HG02973 (cell line): ENCODE data around the gene CD247.

Experiments used
- ATAC-seq: cut with Tn5 transposase; IDR thresholded peaks from one replicate; pipeline ENCODE4 v1.9.1; 2021; ENCODE audit warnings: moderate library complexity; ENCODE audit not compliant: unreplicated experiment

CD247 gene

DNA sequence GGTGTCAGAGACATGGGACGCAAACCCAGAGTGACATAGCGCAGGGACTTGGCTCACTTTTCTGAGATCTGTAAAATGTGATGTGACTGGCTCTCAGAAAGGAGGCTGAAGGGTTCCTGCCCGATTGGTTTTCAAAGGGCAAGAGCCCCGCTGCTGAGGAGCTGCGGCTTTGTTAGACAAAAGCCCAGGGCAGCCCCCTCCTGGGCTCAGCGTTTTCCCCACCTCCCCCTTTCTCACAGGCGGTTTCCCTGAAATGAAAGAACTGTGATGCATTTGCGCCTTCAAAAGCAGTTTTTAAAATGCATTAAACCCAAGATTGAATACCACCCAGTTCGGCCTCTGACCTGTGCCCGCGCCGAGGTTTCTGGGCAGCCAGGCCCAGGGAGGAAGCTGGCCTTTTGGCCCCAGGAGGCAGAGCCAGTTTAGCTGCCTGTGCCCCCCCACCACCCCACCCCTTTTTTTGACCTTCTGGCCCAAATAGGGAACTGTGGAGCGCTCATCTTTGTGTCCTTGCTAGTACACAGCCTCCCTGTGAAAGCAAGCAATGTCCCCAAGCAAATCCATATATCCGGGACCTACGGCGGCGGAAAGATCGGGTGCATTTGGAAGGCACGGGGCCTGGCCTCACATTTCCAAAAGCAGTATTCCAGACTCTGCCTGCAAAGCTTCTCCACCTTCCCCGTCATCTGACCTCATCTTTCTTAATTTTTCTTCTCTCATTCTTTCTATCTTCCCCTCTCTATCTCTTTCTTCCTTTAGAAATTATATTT is 28.6 kb downstream of the CD247 start:
- ATAC-seq: no peak

DNA sequence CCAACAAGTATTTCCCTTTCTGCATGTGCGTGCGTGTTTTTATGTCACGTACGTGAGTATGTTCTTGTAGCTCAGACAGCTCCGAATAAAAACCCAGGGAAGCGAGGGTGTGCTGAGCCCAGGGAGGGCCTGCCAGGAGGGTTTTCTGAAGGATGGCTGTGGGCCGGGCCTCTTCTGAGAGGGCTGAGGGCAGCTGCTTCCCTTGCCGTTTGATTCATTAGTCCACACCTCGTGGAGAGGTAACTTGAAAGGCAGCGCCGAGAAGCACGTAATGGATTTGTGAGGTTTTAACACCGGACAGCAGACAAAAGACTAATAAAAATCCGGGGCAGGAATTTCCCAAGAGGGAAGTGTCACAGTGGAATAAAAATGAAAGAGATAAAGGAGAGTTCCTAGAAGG is 29.5 kb downstream of the CD247 start:
- no peak for ATAC-seq

DNA sequence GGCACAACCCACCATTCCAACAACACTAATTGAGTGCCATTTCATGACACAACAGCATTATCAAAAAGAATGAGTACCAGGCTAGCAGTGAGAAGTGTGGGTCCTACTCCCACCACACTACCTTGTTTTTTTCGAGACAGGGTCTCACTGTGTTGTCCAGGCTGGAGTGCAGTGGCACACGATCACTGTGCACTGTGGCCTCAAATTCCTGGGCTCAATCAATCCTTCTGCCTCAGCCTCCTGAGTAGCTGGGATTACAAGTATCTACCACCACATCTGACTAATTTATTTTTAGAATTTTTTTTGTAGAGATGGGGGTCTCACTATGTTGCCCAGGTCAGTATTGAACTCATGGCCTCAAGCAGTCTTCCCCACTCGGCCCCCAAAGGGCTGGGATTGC is 30.7 kb downstream of the CD247 start:
- no peak for ATAC-seq

DNA sequence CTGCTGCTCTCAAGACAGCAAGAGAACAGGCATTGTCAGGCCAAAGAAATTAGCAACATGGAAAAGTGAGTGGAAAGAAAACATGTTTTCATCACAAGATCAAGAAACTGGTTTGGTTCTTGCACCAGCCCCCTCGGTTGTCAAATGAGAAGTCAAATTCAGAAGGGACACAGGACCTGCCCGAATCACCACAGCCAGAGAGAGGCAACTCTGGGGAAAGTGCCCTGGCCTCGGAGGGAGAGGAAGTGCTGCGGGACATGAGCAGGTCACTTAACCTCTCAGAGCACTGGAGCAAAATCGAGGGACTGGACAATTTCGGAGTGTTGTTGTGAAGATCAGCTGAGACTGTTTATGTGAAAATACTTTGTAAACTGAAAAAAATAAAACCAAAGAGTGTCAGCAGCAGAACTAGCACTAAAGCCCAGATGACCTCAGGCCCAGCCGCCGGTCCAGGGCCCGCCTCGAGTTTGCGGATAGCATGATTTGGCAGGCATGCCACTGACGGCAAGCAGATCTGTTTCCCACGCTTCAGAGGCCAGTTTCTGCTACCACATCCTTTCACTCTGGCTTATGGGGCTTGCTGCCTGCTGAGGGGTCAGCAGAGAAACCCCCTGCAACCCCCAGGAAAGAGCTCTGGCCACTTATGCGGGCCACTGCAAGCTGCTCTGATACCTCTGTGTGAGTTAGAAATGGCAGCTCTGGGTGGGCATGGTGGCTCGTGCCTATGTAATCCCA is 32.1 kb downstream of the CD247 start:
- no peak for ATAC-seq

DNA sequence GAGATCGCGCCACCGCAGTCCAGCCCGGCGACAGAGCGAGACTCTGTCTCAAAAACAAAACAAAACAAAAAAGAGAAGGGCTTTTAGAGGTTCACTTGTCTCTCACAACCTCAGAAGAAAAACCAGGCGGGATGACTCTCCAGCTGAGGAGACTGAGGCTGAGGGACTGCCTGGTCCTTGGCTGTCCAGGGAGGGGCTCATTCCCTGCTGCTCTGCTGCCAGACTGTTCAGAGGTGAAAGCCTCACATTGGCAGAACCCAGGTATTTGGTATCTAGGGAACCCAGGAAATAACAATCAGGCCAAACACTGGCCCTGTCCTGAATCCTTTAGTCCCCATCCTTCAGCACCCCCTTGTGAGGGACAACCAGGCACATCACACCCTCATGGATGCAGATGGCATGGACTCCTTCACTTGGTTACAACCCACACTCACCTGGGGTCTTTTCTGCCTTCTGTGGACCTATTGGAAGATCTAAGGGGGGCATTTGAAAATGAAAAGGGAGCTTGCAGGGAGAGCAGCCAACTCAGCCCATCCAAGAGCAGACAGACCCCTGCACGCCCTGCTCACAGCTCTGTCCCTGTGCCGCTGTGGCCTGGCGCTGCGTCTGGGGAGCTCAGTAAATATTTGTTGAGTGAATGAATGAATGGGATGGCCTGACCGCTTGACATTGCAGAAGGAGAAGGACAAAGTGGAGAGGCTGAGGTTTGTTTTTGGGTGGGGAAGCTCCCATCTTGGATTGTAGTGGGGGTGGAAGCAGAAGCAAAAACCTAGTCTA is 33.4 kb downstream of the CD247 start:
- no peak for ATAC-seq

DNA sequence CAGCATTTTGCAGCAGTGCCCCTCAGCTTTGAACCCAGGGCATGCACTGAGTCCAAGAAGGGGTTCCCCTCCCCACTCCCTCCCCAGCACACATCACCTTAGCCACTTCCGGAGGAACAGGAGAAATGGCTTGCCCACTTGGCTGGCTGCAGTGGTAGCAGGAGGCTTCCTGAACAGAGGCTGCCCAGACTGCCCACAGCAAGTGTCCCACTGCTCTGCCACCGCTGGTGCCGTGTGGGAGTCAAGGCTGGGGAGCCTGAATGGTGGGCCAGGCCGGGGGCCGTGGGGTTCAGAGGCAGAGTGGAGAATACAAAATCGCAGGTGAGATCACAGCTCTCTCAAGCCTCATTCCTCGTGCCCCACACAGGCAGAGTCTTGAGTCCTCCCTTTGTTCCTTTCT is 34.5 kb downstream of the CD247 start:
- ATAC-seq: no peak

DNA sequence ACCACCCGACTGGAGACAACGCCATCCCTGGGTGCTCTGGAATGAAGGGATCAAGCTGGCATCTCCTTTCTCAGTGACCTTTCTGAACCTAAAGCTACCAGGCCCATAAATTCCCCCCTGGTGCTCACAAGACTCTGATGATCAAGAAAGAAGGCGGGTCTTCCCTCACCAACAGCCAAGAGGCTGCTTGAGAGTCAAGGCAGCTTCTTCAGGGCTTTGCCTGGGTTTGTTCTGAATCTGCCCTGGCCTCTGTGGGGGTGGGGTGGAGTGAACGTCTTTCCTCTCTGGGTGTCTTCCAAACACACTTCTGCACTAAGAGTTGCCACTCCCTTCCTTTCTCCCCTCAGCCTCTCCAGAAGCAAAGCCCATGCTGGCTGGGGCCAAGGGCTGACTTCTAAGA is 36.1 kb downstream of the CD247 start:
- no peak for ATAC-seq

DNA sequence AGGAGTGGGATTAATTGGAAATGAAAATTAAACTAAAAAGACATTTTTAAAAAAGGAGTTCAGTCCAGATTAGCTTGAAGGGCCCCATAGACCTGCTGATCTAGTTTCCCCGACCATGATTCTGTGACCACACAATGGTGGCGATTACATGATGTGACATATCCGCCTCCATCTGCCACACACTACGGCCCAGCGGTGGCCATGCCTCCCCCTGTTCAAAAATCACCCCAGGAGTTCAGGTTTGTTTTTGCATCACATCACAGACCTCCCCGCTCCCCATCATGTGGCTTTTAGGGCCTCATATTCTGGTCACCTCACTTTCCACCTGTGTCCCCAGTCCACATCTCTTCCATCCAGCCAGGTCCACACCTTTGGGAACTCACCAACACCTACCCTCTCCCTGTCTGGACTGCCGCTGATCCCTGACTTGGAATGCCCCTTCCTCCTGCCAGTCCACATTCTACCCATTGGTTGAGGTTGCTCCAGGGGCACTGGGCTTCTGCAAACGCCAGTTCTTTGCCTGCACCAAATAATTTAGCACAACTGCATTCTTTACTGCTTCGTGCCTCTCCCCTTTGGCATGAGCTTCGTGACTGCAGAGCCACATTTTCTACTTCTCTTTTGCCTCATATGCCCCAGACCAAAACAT is 38.9 kb downstream of the CD247 start:
- no peak for ATAC-seq

DNA sequence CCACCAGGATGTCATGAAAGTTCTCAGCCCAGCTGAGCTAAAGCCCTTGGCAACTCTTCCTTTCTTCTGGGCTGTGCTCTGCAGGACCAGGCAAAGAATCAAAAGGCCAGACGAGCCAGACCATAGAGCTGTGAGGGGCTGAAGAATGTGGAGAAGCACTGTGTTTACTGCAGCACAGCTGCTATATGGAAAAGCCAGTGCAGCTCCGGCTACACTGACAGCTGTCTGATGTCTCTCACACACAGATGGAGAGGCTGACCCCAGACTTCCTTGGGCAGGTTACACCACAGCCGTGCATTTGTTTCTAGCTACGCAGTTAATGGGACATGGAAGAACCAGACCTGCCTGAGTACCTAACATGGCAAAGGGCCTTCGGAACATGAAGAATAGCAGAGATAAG is 40.3 kb downstream of the CD247 start:
- no peak for ATAC-seq

DNA sequence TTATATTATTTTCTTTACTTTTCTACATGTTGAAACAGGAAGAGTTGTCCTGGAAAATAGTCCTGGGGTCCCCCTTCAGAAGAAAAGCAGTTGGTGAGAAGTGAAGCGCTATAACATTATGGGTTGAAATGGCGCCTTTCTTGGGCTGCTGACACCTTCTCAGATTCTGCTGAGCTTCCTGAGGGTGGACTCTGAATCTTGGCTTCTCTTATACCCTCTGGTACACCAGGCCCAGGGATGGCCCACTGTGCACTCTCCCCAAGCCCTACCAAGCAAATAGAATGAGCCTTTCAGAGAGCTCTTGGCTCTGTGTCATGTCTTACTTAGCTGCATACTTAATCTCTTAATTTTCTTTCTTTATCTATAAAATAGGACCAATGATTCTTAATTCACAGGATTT is 42.3 kb downstream of the CD247 start:
- no peak for ATAC-seq

DNA sequence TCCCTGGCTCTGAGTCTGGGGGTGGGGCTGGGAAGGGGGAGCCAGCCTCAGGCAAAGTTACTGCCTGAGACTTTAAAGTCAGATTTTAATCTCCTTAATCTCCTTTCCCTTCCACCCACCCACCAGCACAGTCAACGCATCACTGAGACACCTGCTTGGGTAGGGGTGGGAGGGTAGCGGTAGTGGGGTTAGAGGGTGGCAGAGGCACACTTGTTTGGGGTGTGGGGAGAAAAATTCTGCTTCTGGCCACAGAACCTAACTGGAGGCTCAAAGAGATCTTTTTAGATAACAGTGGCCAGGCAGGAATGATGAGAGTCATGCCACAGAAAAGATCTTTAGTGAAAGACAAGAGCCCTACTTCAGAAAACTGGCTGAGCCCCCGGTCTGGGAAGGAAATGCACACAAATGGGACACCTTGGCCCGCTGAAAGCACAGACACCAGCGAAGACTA is 44.1 kb downstream of the CD247 start:
- ATAC-seq: no peak

DNA sequence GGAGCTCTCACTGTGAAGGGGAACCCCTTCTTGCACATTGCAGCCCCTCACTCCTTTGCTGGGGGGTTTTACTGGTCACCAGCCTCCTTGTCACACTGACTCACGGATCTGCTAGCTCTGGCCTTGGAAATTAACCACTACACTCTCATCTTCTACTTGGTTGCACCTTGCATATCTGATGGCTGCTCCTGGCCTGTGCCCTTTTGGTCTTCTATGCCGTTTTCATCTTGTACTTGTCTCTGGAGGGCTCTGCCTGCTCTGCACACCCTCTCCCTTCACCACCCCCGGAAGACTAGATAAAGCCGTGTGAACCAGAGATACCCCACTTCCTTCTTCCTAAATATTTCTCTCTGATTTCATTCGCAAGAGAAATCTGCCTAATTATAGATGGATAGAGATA is 44.6 kb downstream of the CD247 start:
- no peak for ATAC-seq

DNA sequence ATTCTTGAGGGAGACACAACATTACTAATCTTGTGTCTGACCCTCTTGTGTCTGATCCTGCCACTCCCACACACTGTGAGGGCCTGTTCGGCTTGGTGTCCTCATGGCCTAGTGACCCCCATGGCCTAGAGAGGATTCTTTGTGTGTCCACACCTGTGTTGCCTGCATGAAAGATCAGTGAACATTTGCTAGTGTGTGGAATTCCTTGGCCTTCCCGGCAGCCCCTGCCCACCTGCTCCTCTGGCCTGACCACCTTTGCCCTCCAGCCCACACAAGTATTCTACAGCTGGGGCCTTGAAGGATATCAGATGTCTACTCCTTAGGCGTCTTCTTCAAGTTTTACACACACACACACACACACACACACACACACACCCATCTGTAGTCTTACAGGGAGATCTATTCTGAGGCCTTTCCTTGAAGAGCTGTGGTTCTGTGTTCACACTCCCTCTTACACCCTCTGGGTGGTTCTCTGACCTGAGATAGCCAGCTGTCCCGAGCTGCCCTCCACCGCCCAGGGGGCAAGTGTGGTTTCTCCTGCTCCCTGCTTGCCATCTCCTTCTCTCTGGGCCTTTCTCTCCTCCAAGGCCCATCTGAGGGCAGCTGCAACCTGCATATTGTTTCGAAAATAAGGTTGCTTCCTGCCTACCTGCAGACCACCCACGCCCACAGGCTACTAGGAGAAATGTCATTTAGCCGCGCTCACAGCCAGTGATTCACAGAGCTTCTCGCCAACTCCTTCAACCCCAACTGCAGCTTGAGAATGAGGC is 45.4 kb downstream of the CD247 start:
- no peak for ATAC-seq

DNA sequence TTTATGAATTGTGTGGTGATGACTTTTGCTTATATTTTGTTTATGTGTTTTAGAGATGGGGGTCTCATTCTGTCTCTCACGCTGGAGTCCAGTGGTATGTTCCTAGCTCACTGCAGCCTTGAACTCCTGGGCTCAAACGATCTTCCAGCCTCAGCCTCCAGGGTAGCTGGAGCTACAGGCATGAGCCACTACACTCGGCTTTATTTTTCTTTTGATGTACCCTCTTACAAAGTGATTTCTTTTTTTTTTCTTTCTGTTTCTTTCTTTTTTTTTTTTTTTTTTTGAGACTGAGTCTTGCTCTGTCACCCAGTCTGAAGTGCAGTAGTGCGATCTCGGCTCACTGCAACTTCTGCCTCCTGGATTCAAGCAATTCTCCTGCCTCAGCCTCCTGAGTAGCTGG is 46.8 kb downstream of the CD247 start:
- ATAC-seq: no peak

DNA sequence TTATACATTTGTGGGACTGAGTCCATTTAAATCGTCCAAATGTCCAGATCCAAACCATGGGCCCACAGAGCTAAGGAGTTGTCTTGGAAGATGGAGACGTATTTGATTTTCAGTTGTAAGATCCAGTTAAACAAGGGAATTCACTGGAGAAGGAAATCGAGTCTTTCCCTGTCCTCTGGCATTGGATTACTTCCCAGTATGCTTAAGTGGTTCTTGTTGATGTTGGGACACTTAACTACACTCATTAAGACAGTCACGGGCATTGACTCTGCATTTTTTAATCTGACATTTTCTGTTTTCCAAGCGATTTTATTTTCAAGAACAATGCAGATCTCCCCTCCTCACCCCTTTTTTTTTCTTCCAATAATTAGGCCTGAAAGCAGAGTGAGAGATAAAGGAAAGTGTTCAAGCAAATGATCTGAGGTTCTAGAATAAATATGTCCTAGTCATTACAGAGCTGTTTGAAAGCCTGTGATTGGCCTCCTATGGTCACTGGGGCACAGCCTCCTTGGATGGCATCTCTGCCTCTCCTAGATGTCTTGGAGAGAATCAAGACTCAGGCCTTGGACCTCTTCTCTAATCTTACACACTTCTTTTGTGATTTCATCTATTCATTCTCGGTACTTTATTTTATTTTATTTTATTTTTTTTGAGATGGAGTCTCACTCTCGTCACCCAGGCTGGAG is 48.9 kb downstream of the CD247 start:
- ATAC-seq: no peak

DNA sequence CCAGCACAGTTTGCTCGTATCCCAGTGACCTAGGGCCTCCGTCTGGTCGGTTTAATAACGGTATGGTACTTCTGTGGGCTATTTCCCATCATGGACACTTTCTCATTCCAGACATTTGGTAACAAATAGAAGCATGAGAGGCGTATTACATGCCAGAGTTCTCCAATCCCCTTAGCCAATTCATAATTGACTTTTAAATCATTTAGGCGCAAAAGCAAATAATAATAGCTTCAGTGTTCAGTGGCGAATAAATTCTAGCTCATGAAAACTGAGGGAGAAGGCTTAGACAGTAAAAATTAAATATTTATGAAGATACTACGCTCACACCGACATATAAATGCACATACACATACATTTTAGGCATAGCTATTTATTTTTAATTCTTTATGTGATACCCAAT is 50.6 kb downstream of the CD247 start:
- ATAC-seq: no peak

DNA sequence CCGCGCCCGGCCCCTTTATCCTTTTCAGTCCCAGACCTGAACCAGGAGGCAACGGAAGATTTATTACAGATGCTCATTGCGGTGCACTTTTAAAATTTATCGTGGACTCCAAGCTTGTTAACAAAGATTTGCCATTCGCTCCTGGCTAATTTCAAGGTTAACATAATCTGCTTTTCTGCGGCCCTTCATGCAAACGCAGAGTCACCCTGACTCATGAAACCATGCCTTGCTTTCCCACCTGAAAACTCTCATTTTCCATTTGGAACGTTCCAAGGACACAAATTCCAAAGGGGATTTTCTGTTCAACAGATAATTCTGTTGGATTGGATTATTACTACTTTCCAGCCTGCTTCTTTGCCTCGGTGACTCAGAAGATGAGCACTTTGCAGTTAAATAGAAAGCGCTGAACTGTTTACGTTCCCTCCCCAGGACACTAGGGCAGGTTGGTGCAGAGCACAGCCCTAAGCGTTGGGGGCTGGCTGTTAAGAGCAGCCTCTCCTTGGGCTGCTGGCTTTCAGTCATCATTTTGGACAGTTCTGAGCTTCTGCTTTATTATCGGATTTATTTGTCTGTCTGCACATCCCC is 51.1 kb downstream of the CD247 start:
- ATAC-seq: no peak

DNA sequence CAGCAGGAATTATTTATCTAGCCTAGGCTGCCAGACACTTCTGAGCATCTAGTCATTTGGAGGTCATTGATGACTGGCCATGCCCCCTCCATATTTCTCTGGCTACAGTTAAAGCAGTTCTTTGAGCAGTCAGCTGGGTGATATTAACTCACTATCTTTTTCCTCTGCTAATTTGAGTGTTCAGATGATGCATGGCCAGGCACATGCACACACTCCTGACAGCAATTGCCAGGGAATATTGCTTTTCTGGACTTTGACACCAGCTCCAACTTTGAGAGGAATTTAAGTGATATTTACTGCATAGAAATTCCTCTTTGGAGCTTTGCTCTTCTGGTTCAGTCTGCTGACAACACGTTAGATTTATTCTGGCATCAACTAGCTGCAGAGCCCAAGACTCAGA is 52.6 kb downstream of the CD247 start:
- no peak for ATAC-seq

DNA sequence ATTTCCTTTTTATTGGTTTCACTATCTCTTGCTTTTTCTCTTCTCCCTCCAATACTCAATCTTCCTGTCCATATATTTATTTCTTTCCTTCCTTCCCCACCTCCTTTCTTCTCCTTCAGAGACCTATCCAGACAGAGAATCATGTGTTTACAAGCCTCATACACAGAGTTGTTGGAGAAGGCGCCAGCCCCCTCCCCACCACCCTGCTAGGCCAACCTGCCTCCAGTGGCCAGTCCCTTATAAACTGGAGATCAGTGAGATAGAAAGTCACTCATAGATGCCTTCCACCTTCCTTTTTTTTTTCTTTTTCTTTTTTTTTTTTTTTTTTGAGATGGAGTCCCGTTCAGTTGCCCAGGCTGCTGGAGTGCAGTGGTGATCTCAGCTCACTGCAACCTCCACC is 53.3 kb downstream of the CD247 start:
- no peak for ATAC-seq
